DMS153 treated with DMSO at 0.1 percent for 48 hours (cell line): ENCODE data around the gene MCHR1.
"Not testable (repeated sequence)": the region's sequence is repeated elsewhere in the genome, so short reads cannot be mapped to it uniquely, and the experiment has no call there.

Source experiments
- DNase-seq: peaks from one replicate; lab custom pipeline; 2025; ENCODE audit not compliant: unreplicated experiment; lab: John Stamatoyannopoulos, UW

The MCHR1 gene

GRCh38 chr22:40655941-40656340 is 23.3 kb upstream of the MCHR1 start:
- not testable (repeated sequence) for DNase-seq

- not testable (repeated sequence) for DNase-seq
These were observed 22.6 kb upstream of the MCHR1 start for GRCh38 chr22:40656651-40657050.

- no peak for DNase-seq
These were observed 20.1 kb upstream of the MCHR1 start for GRCh38 chr22:40659166-40659565.

GRCh38 chr22:40660730-40661129 is 18.6 kb upstream of the MCHR1 start:
- DNase-seq: no peak

- DNase-seq: no peak
These were observed 17.6 kb upstream of the MCHR1 start for GRCh38 chr22:40661671-40662070.

GRCh38 chr22:40665312-40665711 is 14.0 kb upstream of the MCHR1 start:
- DNase-seq: no peak

GRCh38 chr22:40666151-40666848 is 13.0 kb upstream of the MCHR1 start:
- no peak for DNase-seq

- no peak for DNase-seq
These were observed 10.5 kb upstream of the MCHR1 start for GRCh38 chr22:40668611-40669411.

- no peak for DNase-seq
These were observed 9.2 kb upstream of the MCHR1 start for GRCh38 chr22:40670058-40670457.

GRCh38 chr22:40671369-40671768 is 7.9 kb upstream of the MCHR1 start:
- DNase-seq: no peak

GRCh38 chr22:40671796-40672360 is 7.4 kb upstream of the MCHR1 start:
- DNase-seq: no peak

- DNase-seq: no peak
These were observed 6.3 kb upstream of the MCHR1 start for GRCh38 chr22:40673017-40673416.

GRCh38 chr22:40674274-40674673 is 5.0 kb upstream of the MCHR1 start:
- no peak for DNase-seq

- DNase-seq: not testable (repeated sequence)
These were observed 3.1 kb upstream of the MCHR1 start for GRCh38 chr22:40676166-40676565.

- DNase-seq: no peak
These were observed 2.6 kb upstream of the MCHR1 start for GRCh38 chr22:40676644-40677043.

- no peak for DNase-seq
These were observed 613 bp upstream of the MCHR1 start for GRCh38 chr22:40678493-40679248.

GRCh38 chr22:40679964-40680818 is 907 bp downstream of the MCHR1 start:
- DNase-seq: no peak

- no peak for DNase-seq
These were observed 1.5 kb downstream of the MCHR1 start for GRCh38 chr22:40680819-40681183.

GRCh38 chr22:40681451-40681850 is 2.2 kb downstream of the MCHR1 start:
- DNase-seq: no peak

- no peak for DNase-seq
These were observed 5.4 kb downstream of the MCHR1 start for GRCh38 chr22:40684728-40685127.

- DNase-seq: no peak
These were observed 6.1 kb downstream of the MCHR1 start for GRCh38 chr22:40685406-40685805.
